ENCODE data around the gene NFIC. TPM values are rescaled to one million over a fixed set of nuclear protein-coding genes. Genes with fewer than 3 reads are reported as not detected.

The NFIC gene
- total RNA-seq, 1 donor from 2014 or later, result 32.9 TPM

- H3K4me3 Mint-ChIP-seq, result no peak overlapping the region
Measured at GRCh38 chr19:3378352-3379150, 12.2 kb downstream of the NFIC start.

GRCh38 chr19:3380829-3381228 lies 14.4 kb downstream of the NFIC start:
- Mint-ChIP-seq H3K4me1 (peaks cover 7% of the 10 kb centered on the region), H3K4me3 (no peak overlapping the region), H3K36me3 (no peaks in the 10 kb centered on the region), H3K27me3 (ENCODE audit: low read depth) (peaks cover 8% of the 10 kb centered on the region), H3K27ac (no peak overlapping the region), H3K9me3 (no peaks in the 10 kb centered on the region)
- DNase-seq (ENCODE audit: low spot score in 2 of 2, unreplicated experiment in 2 of 2), result no peak
- no peak for TF ChIP-seq CTCF (IDR thresholded peaks at IDR 0.05; ENCODE audit: unreplicated experiment)

More at GRCh38 chr19:3378352-3379150, 12.2 kb downstream of the NFIC start:
- peaks cover 11% of the 10 kb centered on the region for H3K4me1 Mint-ChIP-seq
- no peak for TF ChIP-seq CTCF (IDR thresholded peaks at IDR 0.05; ENCODE audit: unreplicated experiment)
- no peaks in the 10 kb centered on the region for H3K9me3 Mint-ChIP-seq
- peak overlapping the region; percentile 71 for H3K27ac Mint-ChIP-seq
- no peaks in the 10 kb centered on the region for H3K36me3 Mint-ChIP-seq
- H3K27me3 Mint-ChIP-seq (ENCODE audit: low read depth), result peaks cover 24% of the 10 kb centered on the region
- DNase-seq (ENCODE audit: low spot score in 2 of 2, unreplicated experiment in 2 of 2), result no peak

GRCh38 chr19:3381701-3382372 lies 15.5 kb downstream of the NFIC start:
- H3K27me3 Mint-ChIP-seq (ENCODE audit: low read depth), result peaks cover 8% of the 10 kb centered on the region
- no peak overlapping the region for H3K4me3 Mint-ChIP-seq
- peaks cover 7% of the 10 kb centered on the region for H3K4me1 Mint-ChIP-seq
- no peaks in the 10 kb centered on the region for H3K9me3 Mint-ChIP-seq
- no peak for DNase-seq (ENCODE audit: low spot score in 2 of 2, unreplicated experiment in 2 of 2)
- no peaks in the 10 kb centered on the region for H3K36me3 Mint-ChIP-seq
- no peak overlapping the region for H3K27ac Mint-ChIP-seq
- no peak for TF ChIP-seq CTCF (IDR thresholded peaks at IDR 0.05; ENCODE audit: unreplicated experiment)

- H3K27ac Mint-ChIP-seq, result no peak overlapping the region
- H3K4me3 Mint-ChIP-seq, result no peak overlapping the region
- peaks cover 5% of the 10 kb centered on the region for H3K4me1 Mint-ChIP-seq
- DNase-seq (ENCODE audit: low spot score in 2 of 2, unreplicated experiment in 2 of 2), result no peak
- no peak for TF ChIP-seq CTCF (IDR thresholded peaks at IDR 0.05; ENCODE audit: unreplicated experiment)
- H3K27me3 Mint-ChIP-seq (ENCODE audit: low read depth), result peaks cover 7% of the 10 kb centered on the region
- H3K9me3 Mint-ChIP-seq, result no peaks in the 10 kb centered on the region
- H3K36me3 Mint-ChIP-seq, result no peaks in the 10 kb centered on the region
Measured at GRCh38 chr19:3382460-3383100, 16.2 kb downstream of the NFIC start.

DNA sequence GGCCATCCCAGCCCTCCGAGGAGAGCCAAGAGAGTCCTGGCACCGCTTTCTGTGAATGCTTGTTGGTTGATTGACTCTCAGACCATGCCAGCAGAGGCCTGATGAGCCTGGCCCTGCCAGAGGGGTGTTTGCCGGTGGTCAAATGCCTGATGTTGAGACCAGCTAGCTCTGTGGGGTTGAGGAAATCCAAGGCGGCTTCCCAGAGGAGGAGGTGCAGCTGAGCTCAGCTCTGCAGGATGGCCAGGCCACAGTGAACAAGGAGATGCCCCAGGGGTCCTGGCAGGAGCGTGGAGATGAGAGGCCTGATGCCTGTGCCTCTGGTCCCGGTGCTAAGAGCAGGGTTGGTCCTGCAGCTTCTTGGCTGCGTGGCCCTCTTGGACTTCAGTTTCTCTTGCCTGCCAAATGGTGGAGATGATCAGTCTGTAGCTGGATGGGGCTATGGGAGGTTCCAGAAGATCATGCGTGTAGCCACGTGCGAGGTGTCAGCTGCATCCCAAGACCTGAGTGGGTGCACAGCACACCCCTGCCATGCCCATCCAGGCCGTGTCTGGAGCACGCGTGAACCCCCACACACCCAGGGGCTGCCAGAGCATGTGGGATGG lies 16.8 kb downstream of the NFIC start:
- Mint-ChIP-seq H3K4me3 (no peak overlapping the region), H3K36me3 (no peaks in the 10 kb centered on the region), H3K27ac (no peak overlapping the region), H3K27me3 (ENCODE audit: low read depth) (peaks cover 7% of the 10 kb centered on the region), H3K9me3 (no peaks in the 10 kb centered on the region), H3K4me1 (peaks cover 5% of the 10 kb centered on the region)
- no peak for DNase-seq (ENCODE audit: low spot score in 2 of 2, unreplicated experiment in 2 of 2)
- TF ChIP-seq CTCF (IDR thresholded peaks at IDR 0.05; ENCODE audit: unreplicated experiment), result no peak

Measured in mesothelial cell of epicardium (in vitro differentiated cells).